Mucosa of rectum (tissue), 2 donors: Measurements from ENCODE around the gene SP6.
A peak's percentile ranks its signal among the peaks of the same experiment; 100 is the strongest.

ENCODE experiments used
- H3K27ac ChIP-seq, 2 donors: one replicate each; pipeline ENCODE4 v1.7.0; 2013; ENCODE audit warnings: inconsistent platforms in 2 of 2, low read depth in 2 of 2, low read length in 2 of 2
- H3K27me3 ChIP-seq, 2 donors: one replicate each; pipeline ENCODE4 v1.7.0; 2013; ENCODE audit warnings: low read length in 2 of 2; ENCODE audit not compliant: control insufficient read depth in 2 of 2, insufficient read depth in 2 of 2
- H3K36me3 ChIP-seq, 2 donors: one replicate each; pipeline ENCODE4 v1.7.0; 2013; ENCODE audit warnings: low read length in 2 of 2; ENCODE audit not compliant: control insufficient read depth in 2 of 2, insufficient read depth in 2 of 2
- H3K4me1 ChIP-seq, 2 donors: one replicate each; pipeline ENCODE4 v1.7.0; 2013; ENCODE audit warnings: low read length in 2 of 2, mild to moderate bottlenecking in 1 of 2; ENCODE audit not compliant: control insufficient read depth in 2 of 2, insufficient read depth in 2 of 2
- H3K4me3 ChIP-seq, 2 donors: one replicate each; pipeline ENCODE4 v1.7.0; 2013; ENCODE audit warnings: low read length in 2 of 2
- H3K9ac ChIP-seq, 2 donors: one replicate each; pipeline ENCODE4 v1.7.0; 2013; ENCODE audit warnings: low read length in 2 of 2, low read depth in 1 of 2, mild to moderate bottlenecking in 1 of 2
- H3K9me3 ChIP-seq, 2 donors: one replicate each; pipeline ENCODE4 v1.7.0; 2013; ENCODE audit warnings: low read length in 2 of 2; ENCODE audit not compliant: control insufficient read depth in 2 of 2
- donor health status: healthy.
- donor health status: Normal muscosa, but diverticular disease.

Gene SP6

GRCh38 chr17:47855737-47856136 lies 4.8 kb upstream of the SP6 start:
- peaks cover 29 to 31% of the 10 kb centered on the region in 2 donors for H3K27me3 ChIP-seq
- H3K4me1 ChIP-seq, result no peaks in the 10 kb centered on the region
- H3K9me3 ChIP-seq, result no peaks in the 10 kb centered on the region
- H3K36me3 ChIP-seq, result no peaks in the 10 kb centered on the region
- H3K27ac ChIP-seq, result no peak overlapping the region
- no peak overlapping the region for H3K4me3 ChIP-seq
- no peak overlapping the region for H3K9ac ChIP-seq

- Histone ChIP-seq H3K9ac (no peak overlapping the region), H3K36me3 (no peaks in the 10 kb centered on the region), H3K4me1 (peaks cover 0 to 12% of the 10 kb centered on the region in 2 donors), H3K4me3 (no peak overlapping the region), H3K9me3 (no peaks in the 10 kb centered on the region), H3K27me3 (peaks cover 33% of the 10 kb centered on the region in 2 donors), H3K27ac (no peak overlapping the region)
These were observed 2.7 kb upstream of the SP6 start for GRCh38 chr17:47853616-47854015.

GRCh38 chr17:47852113-47852949 lies 1.4 kb upstream of the SP6 start:
- H3K36me3 ChIP-seq, result no peaks in the 10 kb centered on the region

GRCh38 chr17:47851764-47852112 lies 775 bp upstream of the SP6 start:
- Histone ChIP-seq H3K27me3 (peaks cover 38 to 39% of the 10 kb centered on the region in 2 donors), H3K4me3 (no peak overlapping the region), H3K9ac (no peak overlapping the region), H3K9me3 (no peaks in the 10 kb centered on the region), H3K36me3 (no peaks in the 10 kb centered on the region), H3K4me1 (peaks cover 0 to 12% of the 10 kb centered on the region in 2 donors), H3K27ac (no peak overlapping the region)

More at GRCh38 chr17:47852113-47852949, 1.4 kb upstream of the SP6 start:
- Histone ChIP-seq H3K4me1 (peaks cover 0 to 12% of the 10 kb centered on the region in 2 donors), H3K9ac (no peak overlapping the region), H3K27ac (no peak overlapping the region), H3K9me3 (no peaks in the 10 kb centered on the region), H3K27me3 (peaks cover 36 to 38% of the 10 kb centered on the region in 2 donors), H3K4me3 (no peak overlapping the region)

- Histone ChIP-seq H3K27ac (peak overlapping the region in 1 of 2 donors; percentile 53), H3K9ac (peak overlapping the region; percentile 74 to 80)
These were observed 631 bp downstream of the SP6 start for GRCh38 chr17:47850373-47850691.

GRCh38 chr17:47848198-47848513 lies 2.8 kb downstream of the SP6 start:
- H3K4me1 ChIP-seq, result peaks cover 6 to 16% of the 10 kb centered on the region in 2 donors
- no peaks in the 10 kb centered on the region for H3K9me3 ChIP-seq
- H3K27ac ChIP-seq, result no peak overlapping the region
- H3K36me3 ChIP-seq, result no peaks in the 10 kb centered on the region
- no peak overlapping the region for H3K4me3 ChIP-seq
- no peak overlapping the region for H3K9ac ChIP-seq
- peaks cover 19 to 25% of the 10 kb centered on the region in 2 donors for H3K27me3 ChIP-seq

More at GRCh38 chr17:47850373-47850691, 631 bp downstream of the SP6 start:
- Histone ChIP-seq H3K9me3 (no peaks in the 10 kb centered on the region), H3K4me3 (peak overlapping the region; percentile 71), H3K27me3 (peaks cover 35 to 39% of the 10 kb centered on the region in 2 donors), H3K4me1 (peaks cover 0 to 12% of the 10 kb centered on the region in 2 donors), H3K36me3 (no peaks in the 10 kb centered on the region)

GRCh38 chr17:47847341-47848197 lies 3.4 kb downstream of the SP6 start:
- Histone ChIP-seq H3K36me3 (no peaks in the 10 kb centered on the region), H3K27ac (no peak overlapping the region), H3K27me3 (peaks cover 13 to 25% of the 10 kb centered on the region in 2 donors), H3K4me1 (peaks cover 6 to 21% of the 10 kb centered on the region in 2 donors), H3K4me3 (no peak overlapping the region), H3K9me3 (no peaks in the 10 kb centered on the region), H3K9ac (no peak overlapping the region)

- no peaks in the 10 kb centered on the region for H3K9me3 ChIP-seq
- peaks cover 9 to 17% of the 10 kb centered on the region in 2 donors for H3K27me3 ChIP-seq
- no peak overlapping the region for H3K4me3 ChIP-seq
- H3K4me1 ChIP-seq, result peaks cover 11 to 27% of the 10 kb centered on the region in 2 donors
- no peak overlapping the region for H3K9ac ChIP-seq
- H3K36me3 ChIP-seq, result no peaks in the 10 kb centered on the region
- H3K27ac ChIP-seq, result no peak overlapping the region
These were observed 4.1 kb downstream of the SP6 start for GRCh38 chr17:47846716-47847340.

- peaks cover 9 to 15% of the 10 kb centered on the region in 2 donors for H3K27me3 ChIP-seq
- H3K27ac ChIP-seq, result no peak overlapping the region
These were observed 5.3 kb downstream of the SP6 start for GRCh38 chr17:47845716-47846075.

More at GRCh38 chr17:47845716-47846075, 5.3 kb downstream of the SP6 start:
- Histone ChIP-seq H3K9ac (no peak overlapping the region), H3K36me3 (no peaks in the 10 kb centered on the region), H3K9me3 (no peaks in the 10 kb centered on the region), H3K4me3 (no peak overlapping the region), H3K4me1 (peaks cover 18 to 33% of the 10 kb centered on the region in 2 donors)
